GM23338 (cell line): ENCODE data around the gene AP1G2. TPM values are rescaled to one million over a fixed set of nuclear protein-coding genes. Genes with fewer than 3 reads are reported as not detected.

Source experiments
- CREB1 ChIP-seq: fragments of 250-450 bp; sonication (Bioruptor Pico); IDR thresholded peaks from 2 replicates; pipeline ENCODE4 v1.5.0; 2020; ENCODE audit warnings: low read depth, mild to moderate bottlenecking, moderate library complexity
- CTCF ChIP-seq, 2 experiments: fragments of 200-600 bp in 1 of 2; sonication (generic) in 1 of 2; conservative IDR thresholded peaks; 2 replicates each; pipeline versions ENCODE4 v1.5.1 to v1.6.1; 2016 to 2017; ENCODE audit warnings: antibody characterized with exemption in 2 of 2, low read depth in 2 of 2, mild to moderate bottlenecking in 2 of 2, moderate library complexity in 1 of 2
- EZH2phosphoT487 ChIP-seq: fragments of 200-600 bp; sonication (generic); IDR thresholded peaks from one replicate; pipeline ENCODE4 v1.8.1; 2018; ENCODE audit warnings: antibody characterized with exemption; ENCODE audit not compliant: unreplicated experiment
- REST ChIP-seq: IDR thresholded peaks from one replicate; pipeline ENCODE4 v1.6.1; 2018; ENCODE audit warnings: antibody characterized with exemption; ENCODE audit not compliant: unreplicated experiment
- ZNF331 ChIP-seq: fragments of 250-450 bp; sonication (Bioruptor Pico); IDR thresholded peaks from 2 replicates; pipeline ENCODE4 v1.5.0; 2020; ENCODE audit warnings: low read depth, mild to moderate bottlenecking, moderate library complexity
- ZNF462 ChIP-seq: fragments of 250-450 bp; sonication (Bioruptor Pico); IDR thresholded peaks from 2 replicates; pipeline ENCODE4 v1.5.0; 2020; ENCODE audit warnings: mild to moderate bottlenecking, moderate library complexity
- polyA plus RNA-seq: library from polyadenylated mRNA; unstranded; fragments of >200 nt; fragmentation: Nextera tagmentation; extraction: Ambion mirVana; gene quantifications from 2 replicates; pipeline ENCODE4 v1.2.1, GENCODE V29; 2016
- total RNA-seq: library from RNA; depleted of rRNA; stranded (reverse); fragments of >200 nt; shearing (Covaris generic); gene quantifications from 2 replicates; pipeline ENCODE4 v1.2.3, GENCODE V29; 2014

AP1G2 gene
- total and polyA plus RNA-seq, 2 experiments from 2014 or later, result 55.3 to 63.5 TPM

GRCh38 chr14:23513005-23513817 lies 54.4 kb downstream of the AP1G2 start (continued):
- TF ChIP-seq REST, result no peak
- TF ChIP-seq ZNF331 (CRISPR knock-in tag), result no peak
- no peak for TF ChIP-seq EZH2phosphoT487
- TF ChIP-seq CTCF (conservative IDR thresholded peaks at IDR 0.05; ENCODE audit: low read depth in 2 of 2), result no peak
- TF ChIP-seq ZNF462 (CRISPR knock-in tag), result no peak
- TF ChIP-seq CREB1, result no peak
